NCI-H2081 (cell line): ENCODE data around the gene ADIRF.
"Not testable (repeated sequence)": the region's sequence is repeated elsewhere in the genome, so short reads cannot be mapped to it uniquely, and the experiment has no call there.

ENCODE experiments used
- DNase-seq, 2 experiments: peaks; one replicate each; lab custom pipeline; 2025; lab: John Stamatoyannopoulos, UW

The ADIRF gene

GRCh38 chr10:86979296-86979818, 11.1 kb downstream of the ADIRF start:
- no peak for DNase-seq

DNA sequence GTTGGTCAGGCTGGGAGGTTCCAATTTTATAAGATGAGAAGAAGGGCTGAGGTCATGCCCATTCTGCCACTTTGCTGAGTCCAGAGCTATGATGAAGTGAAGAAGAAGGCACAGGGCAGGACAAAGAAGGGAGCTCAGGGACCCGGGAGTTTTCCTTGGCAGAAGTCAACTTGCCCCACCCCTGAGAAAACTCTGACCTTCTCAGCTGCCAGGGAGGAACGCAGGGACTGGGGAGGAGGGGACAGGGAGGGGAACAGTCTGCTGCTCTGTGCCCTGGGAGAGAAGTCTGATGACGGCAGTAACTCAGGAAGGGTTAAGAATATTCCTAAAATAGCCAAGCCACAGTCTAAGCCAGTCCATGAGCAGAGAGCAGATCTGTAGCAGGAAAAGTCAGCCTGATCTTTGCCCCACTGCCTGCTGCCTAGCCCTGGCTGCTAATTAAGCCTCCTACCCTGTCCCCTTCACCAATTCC, 11.7 kb downstream of the ADIRF start:
- no peak for DNase-seq

GRCh38 chr10:86981020-86981419, 12.7 kb downstream of the ADIRF start:
- not testable (repeated sequence) for DNase-seq

DNA sequence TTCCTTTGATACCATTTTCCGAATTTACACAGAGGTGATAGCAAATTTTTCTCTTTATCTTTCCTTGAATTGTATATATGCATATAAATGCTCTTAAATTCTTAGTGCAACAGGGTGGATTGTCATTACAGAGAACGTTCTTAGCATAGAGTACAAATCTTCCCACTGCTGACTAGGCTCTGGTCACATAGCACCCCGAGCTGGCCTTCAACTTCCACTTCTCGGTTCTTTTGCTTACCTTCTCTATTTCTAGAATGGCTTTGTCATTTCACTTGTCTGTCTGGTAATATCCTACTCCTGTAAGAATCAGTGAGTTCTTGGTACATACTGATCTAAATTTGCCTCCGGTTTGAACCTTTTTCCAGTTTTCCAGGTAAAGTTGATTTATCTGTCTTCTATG, 13.4 kb downstream of the ADIRF start:
- DNase-seq: no peak

DNA sequence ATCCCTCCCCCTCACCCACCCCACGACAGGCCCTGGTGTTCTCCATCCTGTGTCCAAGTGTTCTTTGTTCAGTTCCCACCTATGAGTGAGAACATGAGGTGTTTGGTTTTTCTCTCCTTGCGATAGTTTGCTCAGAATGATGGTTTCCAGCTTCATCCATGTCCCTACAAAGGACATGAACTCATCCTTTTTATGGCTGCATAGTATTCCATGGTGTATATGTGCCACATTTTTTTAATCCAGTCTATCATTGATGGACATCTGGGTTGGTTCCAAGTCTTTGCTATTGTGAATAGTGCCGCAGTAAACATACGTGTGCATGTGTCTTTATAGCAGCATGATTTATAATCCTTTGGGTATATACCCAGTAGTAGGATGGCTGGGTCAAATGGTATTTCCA, 16.2 kb downstream of the ADIRF start:
- DNase-seq: not testable (repeated sequence)

- no peak for DNase-seq
These were observed 20.2 kb downstream of the ADIRF start for GRCh38 chr10:86988520-86988919.

GRCh38 chr10:86991362-86991761, 23.1 kb downstream of the ADIRF start:
- DNase-seq: not testable (repeated sequence)

DNA sequence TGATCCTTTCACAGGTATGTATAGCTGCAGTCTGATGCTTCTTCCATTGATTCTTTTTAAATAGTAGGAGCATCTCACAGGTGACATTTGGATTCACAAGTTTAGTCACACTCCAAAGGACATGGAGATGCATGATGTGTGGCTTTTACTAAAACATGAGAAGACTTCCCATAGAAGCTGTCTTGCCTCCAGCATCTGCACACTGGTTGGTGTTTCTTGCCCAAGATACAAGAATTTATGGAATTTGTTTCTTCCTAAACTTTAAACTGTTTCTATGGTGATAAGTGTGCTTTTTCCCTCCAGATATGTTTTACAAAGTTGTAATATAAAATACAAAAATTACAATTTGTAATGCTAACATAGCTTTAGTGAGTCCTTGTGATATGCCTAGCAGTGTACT, 24.2 kb downstream of the ADIRF start:
- DNase-seq: no peak

DNA sequence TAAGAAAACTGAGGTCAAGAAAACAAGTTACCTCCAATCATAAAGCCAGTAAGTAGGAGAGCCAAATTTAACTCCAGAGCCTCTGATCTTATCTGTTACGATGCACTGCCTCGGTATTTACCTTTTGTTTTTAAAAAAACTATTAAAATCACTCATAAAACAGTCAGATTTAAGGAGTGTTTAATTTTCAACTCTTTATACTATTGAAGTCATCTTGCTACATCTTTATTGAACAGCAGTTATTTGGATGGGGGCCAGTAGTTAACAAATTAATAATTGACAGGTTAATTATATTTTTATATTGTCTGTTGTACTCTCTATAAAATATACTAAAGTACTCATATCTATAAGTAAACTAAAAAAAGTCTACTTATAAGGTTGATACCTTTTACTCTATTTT, 24.6 kb downstream of the ADIRF start:
- DNase-seq: no peak

GRCh38 chr10:86999802-87000403, 31.6 kb downstream of the ADIRF start:
- not testable (repeated sequence) for DNase-seq

- DNase-seq: no peak
These were observed 32.2 kb downstream of the ADIRF start for GRCh38 chr10:87000491-87000890.

DNA sequence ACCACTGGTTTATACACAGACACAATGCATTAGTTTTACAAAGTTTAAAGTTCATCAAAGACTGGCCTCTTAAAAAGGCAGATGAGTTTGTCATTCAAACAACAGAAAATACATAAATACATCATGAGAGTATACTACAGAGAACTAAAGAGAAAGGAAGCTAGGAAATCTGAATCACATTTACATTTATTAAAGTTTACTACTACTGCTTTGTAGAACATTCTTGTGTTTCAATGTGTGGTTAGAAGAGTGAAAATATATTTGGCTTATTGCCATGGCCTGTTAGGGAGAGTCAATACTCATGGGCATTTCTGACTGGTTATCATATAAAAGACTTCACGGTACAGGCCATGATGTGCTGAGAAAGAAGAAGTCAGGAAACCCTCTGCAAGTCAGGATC, 38.8 kb downstream of the ADIRF start:
- DNase-seq: not testable (repeated sequence)

GRCh38 chr10:87007674-87008073, 39.4 kb downstream of the ADIRF start:
- not testable (repeated sequence) for DNase-seq

GRCh38 chr10:87008303-87008702, 40.0 kb downstream of the ADIRF start:
- not testable (repeated sequence) for DNase-seq

DNA sequence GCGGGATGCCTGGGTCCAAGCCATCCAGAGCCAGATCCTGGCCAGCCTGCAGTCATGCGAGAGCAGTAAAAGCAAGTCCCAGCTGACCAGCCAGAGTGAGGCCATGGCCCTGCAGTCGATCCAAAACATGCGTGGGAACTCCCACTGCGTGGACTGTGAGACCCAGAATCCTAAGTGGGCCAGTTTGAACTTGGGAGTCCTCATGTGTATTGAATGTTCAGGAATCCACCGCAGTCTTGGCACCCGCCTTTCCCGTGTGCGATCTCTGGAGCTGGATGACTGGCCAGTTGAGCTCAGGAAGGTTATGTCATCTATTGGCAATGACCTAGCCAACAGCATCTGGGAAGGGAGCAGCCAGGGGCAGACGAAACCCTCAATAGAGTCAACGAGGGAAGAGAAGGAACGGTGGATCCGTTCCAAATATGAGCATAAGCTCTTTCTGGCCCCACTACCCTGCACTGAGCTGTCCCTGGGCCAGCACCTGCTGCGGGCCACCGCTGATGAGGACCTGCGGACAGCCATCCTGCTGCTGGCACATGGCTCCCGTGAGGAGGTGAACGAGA, 40.9 kb downstream of the ADIRF start:
- not testable (repeated sequence) for DNase-seq

- not testable (repeated sequence) for DNase-seq
These were observed 45.2 kb downstream of the ADIRF start for GRCh38 chr10:87013528-87013927.

- DNase-seq: not testable (repeated sequence)
These were observed 46.9 kb downstream of the ADIRF start for GRCh38 chr10:87014986-87015716.

GRCh38 chr10:87018127-87018526, 49.8 kb downstream of the ADIRF start:
- not testable (repeated sequence) for DNase-seq

DNA sequence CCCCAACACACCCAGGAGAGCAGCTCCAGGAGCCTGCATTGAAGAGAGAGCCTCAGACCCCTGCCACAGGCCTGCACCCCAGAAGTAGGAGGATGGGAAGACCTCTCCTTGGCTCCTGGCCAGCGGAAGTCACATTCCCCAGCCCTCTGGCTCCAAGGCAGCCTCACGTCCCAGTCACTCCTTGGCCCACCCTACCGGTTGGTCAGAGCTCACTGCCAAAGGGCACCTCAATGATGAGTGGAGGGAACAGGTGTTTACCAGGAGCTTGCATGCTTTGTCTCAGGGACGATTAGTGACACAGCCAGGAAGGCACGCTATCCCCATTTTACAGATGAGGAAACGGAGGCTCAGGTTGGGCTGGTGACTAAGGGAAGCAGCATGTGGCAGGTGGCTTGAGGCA, 50.8 kb downstream of the ADIRF start:
- not testable (repeated sequence) for DNase-seq

- not testable (repeated sequence) for DNase-seq
These were observed 51.2 kb downstream of the ADIRF start for GRCh38 chr10:87019504-87019903.

GRCh38 chr10:87020056-87020455, 51.8 kb downstream of the ADIRF start, which contains the start of gene FAM25A:
Gene FAM25A, plus strand, starts transcription at chr10:87020294. Its CDS starts 31 bp downstream, at chr10:87020325.
- DNase-seq: not testable (repeated sequence)
